GM18873 (cell line): ENCODE measurements around the gene SP4.

Experiments
- ATAC-seq: cut with Tn5 transposase; IDR thresholded peaks from one replicate; pipeline ENCODE4 v1.9.1; 2021; ENCODE audit warnings: mild to moderate bottlenecking, moderate library complexity, moderate number of reproducible peaks; ENCODE audit not compliant: unreplicated experiment, low FRiP score

SP4 gene

GRCh38 chr7:21443149-21443841 lies 15.4 kb downstream of the SP4 start:
- no peak for ATAC-seq

GRCh38 chr7:21448974-21449373 lies 21.1 kb downstream of the SP4 start:
- ATAC-seq: no peak

- ATAC-seq: no peak
Observed at GRCh38 chr7:21450076-21450475, 22.2 kb downstream of the SP4 start.

- ATAC-seq: no peak
Observed at GRCh38 chr7:21450941-21451340, 23.1 kb downstream of the SP4 start.

- no peak for ATAC-seq
Observed at GRCh38 chr7:21454182-21454581, 26.3 kb downstream of the SP4 start.

- no peak for ATAC-seq
Observed at GRCh38 chr7:21454906-21455305, 27.0 kb downstream of the SP4 start.

- no peak for ATAC-seq
Observed at GRCh38 chr7:21461282-21461681, 33.4 kb downstream of the SP4 start.

- ATAC-seq: no peak
Observed at GRCh38 chr7:21462081-21462480, 34.2 kb downstream of the SP4 start.

- no peak for ATAC-seq
Observed at GRCh38 chr7:21463524-21463923, 35.6 kb downstream of the SP4 start.

- ATAC-seq: no peak
Observed at GRCh38 chr7:21468969-21469368, 41.1 kb downstream of the SP4 start.

GRCh38 chr7:21469894-21470293 lies 42.0 kb downstream of the SP4 start:
- ATAC-seq: no peak

- ATAC-seq: no peak
Observed at GRCh38 chr7:21472029-21472428, 44.1 kb downstream of the SP4 start.

GRCh38 chr7:21476429-21476828 lies 48.5 kb downstream of the SP4 start:
- ATAC-seq: no peak

- ATAC-seq: no peak
Observed at GRCh38 chr7:21480693-21481403, 53.0 kb downstream of the SP4 start.

GRCh38 chr7:21486511-21486910 lies 58.6 kb downstream of the SP4 start:
- no peak for ATAC-seq

- no peak for ATAC-seq
Observed at GRCh38 chr7:21495731-21496130, 67.8 kb downstream of the SP4 start.

- ATAC-seq: no peak
Observed at GRCh38 chr7:21497072-21497471, 69.2 kb downstream of the SP4 start.

GRCh38 chr7:21500117-21500832 lies 72.4 kb downstream of the SP4 start:
- ATAC-seq: no peak

- no peak for ATAC-seq
Observed at GRCh38 chr7:21504021-21504420, 76.1 kb downstream of the SP4 start.

- ATAC-seq: no peak
Observed at GRCh38 chr7:21507627-21508343, 79.9 kb downstream of the SP4 start.

- no peak for ATAC-seq
Observed at GRCh38 chr7:21508538-21508937, 80.7 kb downstream of the SP4 start.
